Mucosa of rectum (tissue), 2 donors: ENCODE measurements around the gene TMEM184A.
A peak's percentile ranks its signal among the peaks of the same experiment; 100 is the strongest.

Source experiments
- H3K27ac ChIP-seq, 2 donors: one replicate each; pipeline ENCODE4 v1.7.0; 2013; ENCODE audit warnings: inconsistent platforms in 2 of 2, low read depth in 2 of 2, low read length in 2 of 2
- H3K27me3 ChIP-seq, 2 donors: one replicate each; pipeline ENCODE4 v1.7.0; 2013; ENCODE audit warnings: low read length in 2 of 2; ENCODE audit not compliant: control insufficient read depth in 2 of 2, insufficient read depth in 2 of 2
- H3K36me3 ChIP-seq, 2 donors: one replicate each; pipeline ENCODE4 v1.7.0; 2013; ENCODE audit warnings: low read length in 2 of 2; ENCODE audit not compliant: control insufficient read depth in 2 of 2, insufficient read depth in 2 of 2
- H3K4me1 ChIP-seq, 2 donors: one replicate each; pipeline ENCODE4 v1.7.0; 2013; ENCODE audit warnings: low read length in 2 of 2, mild to moderate bottlenecking in 1 of 2; ENCODE audit not compliant: control insufficient read depth in 2 of 2, insufficient read depth in 2 of 2
- H3K4me3 ChIP-seq, 2 donors: one replicate each; pipeline ENCODE4 v1.7.0; 2013; ENCODE audit warnings: low read length in 2 of 2
- H3K9ac ChIP-seq, 2 donors: one replicate each; pipeline ENCODE4 v1.7.0; 2013; ENCODE audit warnings: low read length in 2 of 2, low read depth in 1 of 2, mild to moderate bottlenecking in 1 of 2
- H3K9me3 ChIP-seq, 2 donors: one replicate each; pipeline ENCODE4 v1.7.0; 2013; ENCODE audit warnings: low read length in 2 of 2; ENCODE audit not compliant: control insufficient read depth in 2 of 2
- donor health status: healthy.
- donor health status: Normal muscosa, but diverticular disease.

Gene TMEM184A

GRCh38 chr7:1567896-1568510, 12.0 kb upstream of the TMEM184A start:
- H3K4me3 ChIP-seq = peak overlapping the region in 1 of 2 donors; percentile 55
- peaks cover 2 to 5% of the 10 kb centered on the region in 2 donors for H3K36me3 ChIP-seq
- H3K27ac ChIP-seq = peak overlapping the region; percentile 95 to 96
- no peaks in the 10 kb centered on the region for H3K9me3 ChIP-seq
- peak overlapping the region; percentile 38 to 99 for H3K9ac ChIP-seq
- H3K4me1 ChIP-seq = peaks cover 35 to 42% of the 10 kb centered on the region in 2 donors
- H3K27me3 ChIP-seq = no peaks in the 10 kb centered on the region

- Histone ChIP-seq H3K4me1 (peaks cover 35 to 42% of the 10 kb centered on the region in 2 donors), H3K27me3 (no peaks in the 10 kb centered on the region), H3K4me3 (peak overlapping the region; percentile 47 to 57), H3K36me3 (peaks cover 2 to 5% of the 10 kb centered on the region in 2 donors), H3K9me3 (no peaks in the 10 kb centered on the region), H3K9ac (peak overlapping the region; percentile 38 to 69), H3K27ac (peak overlapping the region; percentile 91 to 96)
Measured at GRCh38 chr7:1567049-1567771, 11.2 kb upstream of the TMEM184A start.

GRCh38 chr7:1566687-1567048, 10.7 kb upstream of the TMEM184A start:
- Histone ChIP-seq H3K9me3 (no peaks in the 10 kb centered on the region), H3K9ac (peak overlapping the region; percentile 14 to 69), H3K27me3 (no peaks in the 10 kb centered on the region), H3K27ac (peak overlapping the region; percentile 91 to 96), H3K4me1 (peaks cover 35 to 39% of the 10 kb centered on the region in 2 donors), H3K36me3 (peaks cover 2 to 5% of the 10 kb centered on the region in 2 donors), H3K4me3 (peak overlapping the region; percentile 47 to 57)

- Histone ChIP-seq H3K36me3 (peaks cover 2 to 5% of the 10 kb centered on the region in 2 donors), H3K9me3 (no peaks in the 10 kb centered on the region), H3K4me3 (no peak overlapping the region)
Measured at GRCh38 chr7:1564603-1565022, 8.6 kb upstream of the TMEM184A start.

GRCh38 chr7:1563981-1564602, 8.1 kb upstream of the TMEM184A start:
- Histone ChIP-seq H3K36me3 (peaks cover 2 to 5% of the 10 kb centered on the region in 2 donors), H3K9me3 (no peaks in the 10 kb centered on the region), H3K27me3 (no peaks in the 10 kb centered on the region), H3K4me3 (no peak overlapping the region), H3K9ac (no peak overlapping the region), H3K27ac (no peak overlapping the region), H3K4me1 (peaks cover 30 to 44% of the 10 kb centered on the region in 2 donors)

More at GRCh38 chr7:1564603-1565022, 8.6 kb upstream of the TMEM184A start:
- Histone ChIP-seq H3K27ac (no peak overlapping the region), H3K4me1 (peaks cover 29 to 42% of the 10 kb centered on the region in 2 donors), H3K9ac (no peak overlapping the region), H3K27me3 (no peaks in the 10 kb centered on the region)

- no peaks in the 10 kb centered on the region for H3K27me3 ChIP-seq
- H3K27ac ChIP-seq = no peak overlapping the region
- no peaks in the 10 kb centered on the region for H3K9me3 ChIP-seq
- H3K4me1 ChIP-seq = peaks cover 27 to 37% of the 10 kb centered on the region in 2 donors
- H3K9ac ChIP-seq = no peak overlapping the region
- H3K4me3 ChIP-seq = no peak overlapping the region
- H3K36me3 ChIP-seq = peaks cover 2 to 4% of the 10 kb centered on the region in 2 donors
Measured at GRCh38 chr7:1562597-1563051, 6.6 kb upstream of the TMEM184A start.

- no peak overlapping the region for H3K27ac ChIP-seq
- no peak overlapping the region for H3K9ac ChIP-seq
Measured at GRCh38 chr7:1562116-1562515, 6.1 kb upstream of the TMEM184A start.

GRCh38 chr7:1561036-1561940, 5.3 kb upstream of the TMEM184A start:
- no peaks in the 10 kb centered on the region for H3K9me3 ChIP-seq
- no peak overlapping the region for H3K27ac ChIP-seq
- peaks cover 18 to 32% of the 10 kb centered on the region in 2 donors for H3K4me1 ChIP-seq
- no peaks in the 10 kb centered on the region for H3K36me3 ChIP-seq
- no peak overlapping the region for H3K9ac ChIP-seq
- no peaks in the 10 kb centered on the region for H3K27me3 ChIP-seq
- H3K4me3 ChIP-seq = no peak overlapping the region

More at GRCh38 chr7:1562116-1562515, 6.1 kb upstream of the TMEM184A start:
- Histone ChIP-seq H3K9me3 (no peaks in the 10 kb centered on the region), H3K36me3 (no peaks in the 10 kb centered on the region), H3K27me3 (no peaks in the 10 kb centered on the region), H3K4me1 (peaks cover 22 to 32% of the 10 kb centered on the region in 2 donors), H3K4me3 (no peak overlapping the region)

DNA sequence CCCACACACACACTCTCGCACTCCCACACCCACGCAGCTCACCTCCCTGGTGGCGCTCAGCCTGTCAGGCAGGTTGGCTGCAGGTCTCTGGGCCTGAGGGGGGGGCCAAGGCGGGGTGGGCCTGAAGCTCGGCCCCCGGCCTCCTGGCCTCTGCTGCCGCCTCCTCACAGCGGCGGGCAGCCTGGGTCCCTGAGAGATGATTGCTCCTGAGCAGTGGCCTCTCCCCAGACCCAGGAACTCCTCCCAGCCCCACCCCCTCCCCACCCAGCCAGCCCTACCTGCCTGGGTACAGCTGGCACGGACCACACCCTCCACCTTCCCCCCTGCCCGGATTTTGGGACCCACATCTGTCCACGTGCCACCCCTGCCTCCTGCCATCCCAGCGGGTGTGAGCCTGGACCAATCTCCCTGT, 4.6 kb upstream of the TMEM184A start:
- Histone ChIP-seq H3K27me3 (no peaks in the 10 kb centered on the region), H3K4me3 (no peak overlapping the region), H3K9ac (no peak overlapping the region), H3K9me3 (no peaks in the 10 kb centered on the region), H3K36me3 (no peaks in the 10 kb centered on the region), H3K4me1 (peaks cover 22 to 31% of the 10 kb centered on the region in 2 donors), H3K27ac (no peak overlapping the region)
